HG03469 (cell line): Measurements from ENCODE around the gene XPNPEP1.
A peak's percentile ranks its signal among the peaks of the same experiment; 100 is the strongest.

ENCODE experiments used
- ATAC-seq: cut with Tn5 transposase; IDR thresholded peaks from one replicate; pipeline ENCODE4 v1.9.1; 2021; ENCODE audit warnings: mild to moderate bottlenecking, moderate library complexity, moderate number of reproducible peaks; ENCODE audit not compliant: unreplicated experiment

Gene XPNPEP1

GRCh38 chr10:109866995-109867635 lies 56.2 kb downstream of the XPNPEP1 start:
- ATAC-seq: no peak

DNA sequence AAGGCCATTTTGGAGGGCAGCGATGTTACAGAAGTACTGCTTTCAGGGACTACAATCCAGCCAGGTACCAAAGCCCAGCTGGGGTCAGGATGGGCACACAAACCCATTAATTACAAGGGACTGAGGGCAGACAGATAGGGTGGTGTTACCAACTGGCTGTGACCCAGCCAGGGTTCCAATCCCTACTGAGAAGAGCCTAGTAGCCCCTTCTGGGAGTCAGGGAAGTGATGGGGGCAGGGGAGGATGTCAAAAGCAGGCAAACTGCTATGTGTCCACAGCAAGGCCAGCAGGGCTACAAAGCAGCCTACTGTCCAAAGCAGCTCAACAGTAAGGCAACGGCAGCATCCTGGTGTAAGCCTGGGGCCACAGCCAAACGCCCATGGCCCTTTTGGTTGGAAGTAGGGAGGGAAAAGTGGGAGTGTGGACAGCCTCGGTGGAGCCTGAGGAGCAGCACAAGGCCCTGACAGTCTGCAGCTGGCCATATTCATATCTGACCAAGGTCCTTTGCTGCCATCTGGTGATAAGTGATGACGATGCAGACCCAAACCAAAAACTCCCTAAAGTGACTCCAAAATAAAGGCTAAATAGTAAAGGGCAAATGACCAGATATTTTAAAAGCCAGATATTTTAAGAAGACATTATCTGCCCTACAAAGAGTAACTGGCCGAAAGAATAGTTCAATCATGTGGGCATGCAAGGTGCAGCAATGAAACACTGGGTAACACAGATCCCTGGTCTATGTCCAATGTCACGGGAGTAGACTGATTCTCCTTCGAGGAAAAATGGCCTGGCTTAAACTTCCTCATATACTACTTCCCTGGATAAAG lies 56.9 kb downstream of the XPNPEP1 start:
- ATAC-seq: no peak

DNA sequence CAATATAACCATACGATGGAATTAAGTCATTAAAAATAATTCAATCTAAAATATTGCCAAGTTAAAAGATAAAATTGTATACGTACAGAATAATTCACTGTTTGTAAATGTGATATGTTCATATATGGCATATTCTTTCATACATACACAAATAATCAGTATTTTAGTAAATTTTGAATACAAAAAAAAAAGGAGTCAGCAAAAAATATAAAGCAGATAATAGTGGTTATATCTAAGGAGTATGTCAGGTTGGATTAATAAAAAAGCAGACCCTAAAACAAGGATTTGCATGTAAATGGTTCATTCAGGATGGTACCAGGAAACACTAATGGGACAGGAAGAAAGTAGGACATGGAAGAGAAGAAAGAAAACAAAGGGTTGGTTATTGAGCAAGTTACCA lies 59.5 kb downstream of the XPNPEP1 start:
- no peak for ATAC-seq

DNA sequence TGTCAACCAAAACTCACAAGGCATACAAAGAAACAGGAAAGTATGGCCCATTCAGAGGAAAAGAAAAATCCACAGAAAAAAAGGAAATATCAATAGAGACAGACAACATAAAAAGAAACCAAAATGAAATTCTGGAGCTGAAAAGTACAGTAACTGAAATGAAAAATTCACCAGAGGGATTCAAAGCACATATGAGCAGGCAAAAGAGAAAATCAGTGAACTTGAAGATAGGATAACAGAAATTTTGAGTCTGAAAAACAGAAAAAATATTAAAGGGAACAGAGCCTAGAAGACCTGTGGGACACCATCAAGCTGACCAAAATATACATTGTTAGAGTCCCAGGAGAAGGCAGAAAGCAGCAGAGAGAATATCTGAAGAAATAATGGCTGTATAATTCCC lies 60.6 kb downstream of the XPNPEP1 start:
- no peak for ATAC-seq

GRCh38 chr10:109862041-109862440 lies 61.3 kb downstream of the XPNPEP1 start:
- ATAC-seq: no peak

- ATAC-seq: no peak
Observed at GRCh38 chr10:109861081-109861480, 62.2 kb downstream of the XPNPEP1 start.

GRCh38 chr10:109859221-109859620 lies 64.1 kb downstream of the XPNPEP1 start:
- ATAC-seq: no peak

DNA sequence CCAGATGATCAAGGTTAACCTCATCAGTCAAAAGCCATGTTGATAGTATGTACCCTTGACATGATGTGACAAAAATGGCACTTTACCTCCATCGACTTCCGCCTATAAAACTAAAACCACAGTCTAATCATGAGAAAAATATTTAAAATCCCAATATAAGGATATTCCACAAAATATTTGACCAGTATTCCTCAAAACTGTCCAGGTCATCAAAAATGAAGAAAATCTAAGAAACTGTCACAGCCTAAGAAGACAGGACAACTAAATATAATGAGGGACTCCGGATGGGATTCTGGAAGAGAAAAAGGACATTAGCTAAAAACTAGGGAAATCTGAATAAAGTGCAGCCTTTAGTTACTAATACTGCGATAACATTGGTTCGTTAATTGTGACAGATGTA lies 67.6 kb downstream of the XPNPEP1 start:
- no peak for ATAC-seq

DNA sequence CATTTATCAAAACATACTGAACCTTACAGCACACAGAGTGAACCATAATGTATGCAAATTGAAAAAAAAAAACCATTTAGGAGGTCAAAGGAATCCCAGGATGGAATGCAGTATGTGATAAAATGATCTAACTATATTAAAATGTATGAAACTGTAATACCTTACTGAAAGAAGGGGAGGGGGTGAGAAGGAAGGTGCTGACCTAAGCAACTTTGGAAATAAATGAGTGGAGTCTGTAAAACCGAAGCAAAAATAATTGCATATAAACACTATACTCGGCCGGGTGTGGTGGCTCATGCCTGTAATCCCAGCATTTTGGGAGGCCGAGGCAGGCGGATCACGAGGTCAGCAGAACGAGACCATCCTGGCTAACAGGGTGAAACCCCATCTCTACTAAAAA lies 69.4 kb downstream of the XPNPEP1 start:
- ATAC-seq: no peak

DNA sequence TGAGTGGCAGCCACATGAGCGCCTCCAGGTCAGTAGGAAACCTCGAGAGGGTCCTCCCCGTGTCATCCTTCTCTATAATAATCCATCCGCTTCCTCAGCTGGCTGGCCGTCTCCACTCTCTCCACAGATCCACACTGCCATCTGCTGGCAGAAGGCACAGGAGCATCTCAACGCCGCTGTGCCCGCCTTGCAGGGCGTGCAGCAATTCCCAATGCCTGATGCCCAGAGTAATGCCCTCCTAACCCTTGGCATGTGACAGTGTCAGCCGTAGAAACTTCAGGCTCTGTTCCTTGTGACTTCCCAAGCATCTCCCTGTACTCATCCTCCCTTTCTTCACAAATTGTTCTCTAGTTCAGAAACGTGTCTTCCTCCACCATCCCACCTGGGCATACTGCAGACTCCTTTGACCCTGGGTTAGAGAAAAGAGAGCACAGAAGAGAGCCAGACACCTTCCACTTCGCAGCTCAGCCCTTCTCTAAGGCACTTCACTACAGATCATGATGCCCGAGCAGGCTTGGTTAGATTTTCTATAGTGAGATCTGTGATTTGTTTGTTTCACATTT lies 70.8 kb downstream of the XPNPEP1 start:
- peak; percentile 91 for ATAC-seq

- ATAC-seq: no peak
Observed at GRCh38 chr10:109851616-109852474, 71.5 kb downstream of the XPNPEP1 start.

DNA sequence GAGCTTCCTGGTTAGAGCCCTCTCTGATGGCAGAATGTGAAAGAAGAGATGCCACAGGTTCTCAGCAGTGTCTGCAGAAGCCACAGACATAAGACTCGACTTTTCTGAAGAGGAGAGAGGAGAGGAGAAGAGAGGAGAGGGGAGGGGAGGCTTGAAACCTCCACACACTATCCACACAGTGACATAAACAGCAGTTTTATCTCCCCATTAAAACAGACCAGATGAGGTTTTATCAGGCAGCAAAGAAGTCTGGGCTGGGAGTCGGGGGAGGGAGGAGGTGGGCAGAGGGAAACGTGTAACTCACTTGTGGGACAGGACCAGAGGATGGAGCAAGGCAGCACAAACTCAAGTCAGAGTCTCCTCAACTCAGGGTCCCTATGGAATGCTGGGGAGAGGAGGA lies 76.5 kb downstream of the XPNPEP1 start:
- no peak for ATAC-seq

GRCh38 chr10:109845308-109845707 lies 78.0 kb downstream of the XPNPEP1 start:
- no peak for ATAC-seq

- ATAC-seq: no peak
Observed at GRCh38 chr10:109838592-109839244, 84.6 kb downstream of the XPNPEP1 start.

DNA sequence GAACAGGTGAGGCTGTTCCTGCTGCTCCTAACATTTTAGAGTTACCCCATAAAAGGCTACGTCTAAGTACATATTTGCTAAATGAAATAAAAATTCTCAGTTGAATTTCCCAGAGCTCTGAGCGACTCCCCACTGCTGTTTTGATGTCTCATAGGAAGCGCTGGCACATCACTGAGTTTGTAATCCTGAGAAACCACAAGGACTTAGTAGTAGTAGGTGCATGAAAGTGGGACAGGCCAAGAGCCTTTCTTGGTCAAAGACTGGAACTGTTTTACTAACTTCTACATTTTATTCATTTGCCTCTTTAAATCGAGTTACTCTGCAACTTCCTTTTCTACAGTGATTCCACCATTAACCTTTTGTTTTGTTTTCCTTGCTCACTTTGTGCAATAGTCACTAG lies 85.9 kb downstream of the XPNPEP1 start:
- no peak for ATAC-seq

- no peak for ATAC-seq
Observed at GRCh38 chr10:109835257-109835656, 88.1 kb downstream of the XPNPEP1 start.

DNA sequence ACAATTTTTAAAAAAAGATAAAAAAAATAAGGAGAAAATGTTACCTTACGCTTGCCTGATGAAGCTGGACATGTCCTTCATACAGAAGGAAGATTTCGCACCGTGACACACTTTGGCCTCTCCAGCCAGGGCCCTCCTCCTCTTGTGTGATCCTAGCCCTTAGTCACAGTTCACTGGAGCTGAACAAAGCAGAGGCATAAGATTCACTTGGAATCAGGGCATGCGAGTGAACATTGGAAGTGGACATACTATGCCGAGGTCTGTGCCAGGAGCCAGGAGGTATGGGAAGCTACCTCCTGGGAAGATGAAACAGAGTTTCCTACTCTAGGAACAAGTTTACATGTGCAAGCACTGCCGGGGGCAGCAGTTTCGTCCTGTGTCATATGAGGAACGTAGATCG lies 91.5 kb downstream of the XPNPEP1 start:
- ATAC-seq: no peak

GRCh38 chr10:109824206-109824605 lies 99.1 kb downstream of the XPNPEP1 start:
- no peak for ATAC-seq

- no peak for ATAC-seq
Observed at GRCh38 chr10:109823196-109823595, 100.1 kb downstream of the XPNPEP1 start.

- ATAC-seq: no peak
Observed at GRCh38 chr10:109821672-109822071, 101.6 kb downstream of the XPNPEP1 start.
